Measurements from ENCODE around the gene RSPO3.

- TF ChIP-seq, protein P1, sequence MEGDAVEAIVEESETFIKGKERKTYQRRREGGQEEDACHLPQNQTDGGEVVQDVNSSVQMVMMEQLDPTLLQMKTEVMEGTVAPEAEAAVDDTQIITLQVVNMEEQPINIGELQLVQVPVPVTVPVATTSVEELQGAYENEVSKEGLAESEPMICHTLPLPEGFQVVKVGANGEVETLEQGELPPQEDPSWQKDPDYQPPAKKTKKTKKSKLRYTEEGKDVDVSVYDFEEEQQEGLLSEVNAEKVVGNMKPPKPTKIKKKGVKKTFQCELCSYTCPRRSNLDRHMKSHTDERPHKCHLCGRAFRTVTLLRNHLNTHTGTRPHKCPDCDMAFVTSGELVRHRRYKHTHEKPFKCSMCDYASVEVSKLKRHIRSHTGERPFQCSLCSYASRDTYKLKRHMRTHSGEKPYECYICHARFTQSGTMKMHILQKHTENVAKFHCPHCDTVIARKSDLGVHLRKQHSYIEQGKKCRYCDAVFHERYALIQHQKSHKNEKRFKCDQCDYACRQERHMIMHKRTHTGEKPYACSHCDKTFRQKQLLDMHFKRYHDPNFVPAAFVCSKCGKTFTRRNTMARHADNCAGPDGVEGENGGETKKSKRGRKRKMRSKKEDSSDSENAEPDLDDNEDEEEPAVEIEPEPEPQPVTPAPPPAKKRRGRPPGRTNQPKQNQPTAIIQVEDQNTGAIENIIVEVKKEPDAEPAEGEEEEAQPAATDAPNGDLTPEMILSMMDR (conservative IDR thresholded peaks at IDR 0.05; ENCODE audit: low read length), result no peak
- TF ChIP-seq EZH2phosphoT487 (IDR thresholded peaks at IDR 0.05; ENCODE audit: borderline replicate concordance, low read depth, low read length), result no peak
Measured at GRCh38 chr6:127215931-127216330, 97.5 kb downstream of the RSPO3 start.
